H9 (cell line): ENCODE results near the gene PPP1R14C. TPM values are rescaled to one million over a fixed set of nuclear protein-coding genes. Genes with fewer than 3 reads are reported as not detected.

Source experiments
- DNase-seq: peaks from one replicate; pipeline ENCODE4 v3.0.0-alpha.2; 2017
- H2AFZ ChIP-seq: one replicate; pipeline ENCODE4 v1.6.1; 2013; ENCODE audit warnings: mild to moderate bottlenecking, low read length, control low read depth, moderate library complexity
- H2AK5ac ChIP-seq: 2 replicates; pipeline ENCODE4 v1.6.1; 2013; ENCODE audit warnings: low read length, control low read depth, mixed read lengths; ENCODE audit not compliant: insufficient read length
- H2BK120ac ChIP-seq: one replicate; pipeline ENCODE4 v1.6.1; 2013; ENCODE audit warnings: low read depth, mild to moderate bottlenecking, low read length, control low read depth, inconsistent platforms; ENCODE audit not compliant: poor library complexity, severe bottlenecking
- H2BK12ac ChIP-seq: 2 replicates; pipeline ENCODE4 v1.6.1; 2013; ENCODE audit warnings: low read length, control low read depth, mixed read lengths, low read depth; ENCODE audit not compliant: insufficient read length
- H2BK15ac ChIP-seq: 2 replicates; pipeline ENCODE4 v1.6.1; 2013; ENCODE audit warnings: low read depth, low read length, control low read depth
- H2BK20ac ChIP-seq: one replicate; pipeline ENCODE4 v1.6.1; 2013; ENCODE audit warnings: low read depth, mild to moderate bottlenecking, low read length, control low read depth, inconsistent platforms; ENCODE audit not compliant: poor library complexity, severe bottlenecking
- H2BK5ac ChIP-seq: 2 replicates; pipeline ENCODE4 v1.6.1; 2013; ENCODE audit warnings: low read length, control low read depth, mixed read lengths; ENCODE audit not compliant: insufficient read length
- H3K14ac ChIP-seq: 2 replicates; pipeline ENCODE4 v1.6.1; 2013; ENCODE audit warnings: low read length, control low read depth; ENCODE audit not compliant: insufficient read depth
- H3K18ac ChIP-seq: 2 replicates; pipeline ENCODE4 v1.6.1; 2013; ENCODE audit warnings: low read depth, mild to moderate bottlenecking, mixed read lengths, low read length, control low read depth; ENCODE audit not compliant: insufficient read length
- H3K23ac ChIP-seq: 2 replicates; pipeline ENCODE4 v1.6.1; 2013; ENCODE audit warnings: low read length, control low read depth, mixed read lengths, low read depth; ENCODE audit not compliant: insufficient read length
- H3K23me2 ChIP-seq: 2 replicates; pipeline ENCODE4 v1.6.1; 2013; ENCODE audit warnings: low read depth, mild to moderate bottlenecking, mixed read lengths, low read length, control low read depth; ENCODE audit not compliant: insufficient read length, poor library complexity, severe bottlenecking
- H3K27ac ChIP-seq: 2 replicates; pipeline ENCODE4 v1.5.1; 2013; ENCODE audit warnings: low read length, control low read depth, mixed read lengths, low read depth; ENCODE audit not compliant: insufficient read length
- H3K27me3 ChIP-seq: 2 replicates; pipeline ENCODE4 v1.6.1; 2013; ENCODE audit warnings: low read length, control low read depth, inconsistent platforms; ENCODE audit not compliant: insufficient read depth
- H3K4ac ChIP-seq: 2 replicates; pipeline ENCODE4 v1.6.1; 2013; ENCODE audit warnings: low read depth, mild to moderate bottlenecking, control low read depth, inconsistent platforms, low read length, moderate library complexity
- H3K4me1 ChIP-seq: 2 replicates; pipeline ENCODE4 v1.6.1; 2013; ENCODE audit warnings: low read length, control low read depth, inconsistent platforms; ENCODE audit not compliant: insufficient read depth
- H3K4me2 ChIP-seq: 2 replicates; pipeline ENCODE4 v1.6.1; 2013; ENCODE audit warnings: low read length, control low read depth, mixed read lengths; ENCODE audit not compliant: insufficient read length, insufficient read depth
- H3K56ac ChIP-seq: 2 replicates; pipeline ENCODE4 v1.6.1; 2013; ENCODE audit warnings: low read depth, mild to moderate bottlenecking, mixed read lengths, low read length, control low read depth; ENCODE audit not compliant: insufficient read length
- H3K79me1 ChIP-seq: 2 replicates; pipeline ENCODE4 v1.6.1; 2013; ENCODE audit warnings: low read depth, mild to moderate bottlenecking, moderate library complexity, low read length, control low read depth, inconsistent platforms; ENCODE audit not compliant: insufficient read depth, poor library complexity, severe bottlenecking
- H3K79me2 ChIP-seq: 2 replicates; pipeline ENCODE4 v1.6.1; 2013; ENCODE audit warnings: low read length, control low read depth, inconsistent platforms; ENCODE audit not compliant: insufficient read depth
- H3K9ac ChIP-seq: 2 replicates; pipeline ENCODE4 v1.6.1; 2013; ENCODE audit warnings: low read length, control low read depth, mixed read lengths; ENCODE audit not compliant: insufficient read length; ENCODE audit errors: extremely low read depth
- H3K9me3 ChIP-seq: one replicate; pipeline ENCODE4 v1.6.1; 2013; ENCODE audit warnings: low read depth, low read length, inconsistent platforms; ENCODE audit not compliant: control insufficient read depth
- H3T11ph ChIP-seq: one replicate; pipeline ENCODE4 v1.6.1; 2013; ENCODE audit warnings: mild to moderate bottlenecking, low read length, control low read depth, inconsistent platforms
- H4K20me1 ChIP-seq: one replicate; pipeline ENCODE4 v1.6.1; 2013; ENCODE audit not compliant: control insufficient read depth, insufficient read length, insufficient read depth
- H4K5ac ChIP-seq: 2 replicates; pipeline ENCODE4 v1.6.1; 2013; ENCODE audit warnings: low read depth, mild to moderate bottlenecking, mixed read lengths, low read length, control low read depth; ENCODE audit not compliant: insufficient read length
- H4K8ac ChIP-seq: replicated peaks from 2 replicates; pipeline ENCODE4 v1.6.1; 2013; ENCODE audit warnings: low read length, control low read depth, mixed read lengths, low read depth; ENCODE audit not compliant: insufficient read length
- H4K91ac ChIP-seq: 2 replicates; pipeline ENCODE4 v1.6.1; 2013; ENCODE audit warnings: low read depth, mild to moderate bottlenecking, moderate library complexity, mixed read lengths, low read length, control low read depth; ENCODE audit not compliant: insufficient read length
- H3K27ac Mint-ChIP-seq, 3 experiments: 2 replicates in 2 of 3; 3 replicates in 1 of 3; pipeline ENCODE4 v1.8.0; 2020 to 2021; ENCODE audit warnings: mixed read lengths in 3 of 3, mild to moderate bottlenecking in 1 of 3, moderate library complexity in 1 of 3
- H3K27me3 Mint-ChIP-seq: 2 replicates; pipeline ENCODE4 v1.8.0; 2021; ENCODE audit warnings: low read depth, mild to moderate bottlenecking, moderate library complexity, mixed read lengths
- H3K36me3 Mint-ChIP-seq, 3 experiments: 2 replicates in 2 of 3; 3 replicates in 1 of 3; pipeline ENCODE4 v1.8.0; 2020 to 2021; ENCODE audit warnings: low read depth in 3 of 3, mixed read lengths in 3 of 3; ENCODE audit not compliant: insufficient read depth in 1 of 3
- H3K4me1 Mint-ChIP-seq, 2 experiments: 2 replicates each; pipeline ENCODE4 v1.8.0; 2020; ENCODE audit warnings: mixed read lengths in 2 of 2
- H3K4me3 Mint-ChIP-seq, 2 experiments: 2 replicates in 1 of 2; 3 replicates in 1 of 2; pipeline ENCODE4 v1.8.0; 2020 to 2021; ENCODE audit warnings: mild to moderate bottlenecking in 2 of 2, mixed read lengths in 2 of 2, moderate library complexity in 1 of 2
- H3K9me3 Mint-ChIP-seq, 2 experiments: 2 replicates in 1 of 2; 3 replicates in 1 of 2; pipeline ENCODE4 v1.8.0; 2020; ENCODE audit warnings: mild to moderate bottlenecking in 2 of 2, mixed read lengths in 2 of 2, moderate library complexity in 1 of 2
- WGBS: extraction: QIAGEN DNeasy Blood & Tissue Kit; methylation state at CpG from one replicate; pipeline ENCODE4 v1.1.7; 2013; ENCODE audit warnings: missing lambda C conversion rate, low lambda C conversion rate, mixed read lengths; ENCODE audit not compliant: insufficient read length; ENCODE audit errors: extremely low coverage; 5-methylcytosine and 5-hydroxymethylcytosine counted together
- total RNA-seq: library from RNA; stranded (reverse); gene quantifications from 2 replicates; pipeline ENCODE4 v1.2.1, GENCODE V29; 2021
- TF ChIP-seq, protein P1 (sequence below): fragments of 200-600 bp; sonication (generic); conservative IDR thresholded peaks from 3 replicates; pipeline ENCODE4 v1.8.0; 2021; ENCODE audit warnings: antibody characterized with exemption, mild to moderate bottlenecking

The PPP1R14C gene
- total RNA-seq, 1 experiment from 2014 or later = 0.37 TPM

DNA sequence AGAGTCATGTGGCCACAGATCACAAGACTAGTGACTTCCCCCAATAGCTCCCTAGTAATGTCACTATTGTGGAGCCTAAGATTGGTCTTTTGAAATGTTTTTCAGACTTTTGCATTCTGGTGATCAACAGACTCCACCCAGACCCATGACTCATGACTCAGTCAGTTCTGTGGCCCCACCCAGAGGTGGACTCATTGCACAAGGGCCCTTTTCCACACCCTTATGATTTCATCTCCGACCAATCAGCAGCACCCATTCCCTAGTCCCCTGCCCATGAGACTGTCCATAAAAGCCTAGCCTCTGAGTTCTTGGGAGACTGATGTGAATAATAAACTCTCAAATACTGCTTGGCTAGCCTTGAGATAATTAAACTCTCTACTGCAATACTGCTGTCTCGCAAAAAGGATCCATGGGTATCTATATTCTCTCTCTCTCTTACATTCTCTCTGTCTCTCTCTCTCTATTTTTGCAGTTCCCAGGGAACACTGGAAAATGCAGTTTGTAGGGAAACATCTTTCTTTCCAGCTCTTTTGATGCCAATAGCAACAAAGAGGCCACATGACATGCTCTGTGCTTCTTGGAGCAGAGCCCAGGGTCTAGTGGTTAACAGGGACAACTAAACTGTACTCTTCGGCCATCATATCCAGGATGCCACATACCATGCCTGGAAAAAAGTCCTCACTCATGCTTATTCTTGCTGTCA lies 154.6 kb downstream of the PPP1R14C start:
- H3K4me1 ChIP-seq = no peaks in the 10 kb centered on the region
- no peaks in the 10 kb centered on the region for H4K20me1 ChIP-seq
- no peak overlapping the region for H2AFZ ChIP-seq
- H3K9me3 Mint-ChIP-seq = peaks cover 19 to 28% of the 10 kb centered on the region in 2 experiments
- H3K4ac ChIP-seq = no peak overlapping the region
- no peak overlapping the region for H4K91ac ChIP-seq
- H3K79me1 ChIP-seq = no peaks in the 10 kb centered on the region
- no peak overlapping the region for H4K8ac ChIP-seq
- no peaks in the 10 kb centered on the region for H3K27me3 ChIP-seq
- peaks cover 13% of the 10 kb centered on the region for H3K9me3 ChIP-seq
- no peak overlapping the region for H4K5ac ChIP-seq
- H3K23ac ChIP-seq = no peak overlapping the region
- no peak overlapping the region for H3K4me2 ChIP-seq
- H3K18ac ChIP-seq = no peak overlapping the region
- no peaks in the 10 kb centered on the region for H3K4me1 Mint-ChIP-seq
- H2BK20ac ChIP-seq = no peak overlapping the region
- no peak overlapping the region for H2BK5ac ChIP-seq
- H2BK12ac ChIP-seq = no peak overlapping the region
- no peak overlapping the region for H3K56ac ChIP-seq
- no peak overlapping the region for H3K27ac ChIP-seq
- TF ChIP-seq, protein P1, sequence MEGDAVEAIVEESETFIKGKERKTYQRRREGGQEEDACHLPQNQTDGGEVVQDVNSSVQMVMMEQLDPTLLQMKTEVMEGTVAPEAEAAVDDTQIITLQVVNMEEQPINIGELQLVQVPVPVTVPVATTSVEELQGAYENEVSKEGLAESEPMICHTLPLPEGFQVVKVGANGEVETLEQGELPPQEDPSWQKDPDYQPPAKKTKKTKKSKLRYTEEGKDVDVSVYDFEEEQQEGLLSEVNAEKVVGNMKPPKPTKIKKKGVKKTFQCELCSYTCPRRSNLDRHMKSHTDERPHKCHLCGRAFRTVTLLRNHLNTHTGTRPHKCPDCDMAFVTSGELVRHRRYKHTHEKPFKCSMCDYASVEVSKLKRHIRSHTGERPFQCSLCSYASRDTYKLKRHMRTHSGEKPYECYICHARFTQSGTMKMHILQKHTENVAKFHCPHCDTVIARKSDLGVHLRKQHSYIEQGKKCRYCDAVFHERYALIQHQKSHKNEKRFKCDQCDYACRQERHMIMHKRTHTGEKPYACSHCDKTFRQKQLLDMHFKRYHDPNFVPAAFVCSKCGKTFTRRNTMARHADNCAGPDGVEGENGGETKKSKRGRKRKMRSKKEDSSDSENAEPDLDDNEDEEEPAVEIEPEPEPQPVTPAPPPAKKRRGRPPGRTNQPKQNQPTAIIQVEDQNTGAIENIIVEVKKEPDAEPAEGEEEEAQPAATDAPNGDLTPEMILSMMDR = no peak
- no peaks in the 10 kb centered on the region for H3K23me2 ChIP-seq
- no peak overlapping the region for H3K4me3 Mint-ChIP-seq
- H3K14ac ChIP-seq = no peak overlapping the region
- H3K79me2 ChIP-seq = no peaks in the 10 kb centered on the region
- H3K36me3 Mint-ChIP-seq = peaks cover 8 to 19% (median 8%) of the 10 kb centered on the region in 3 experiments
- H3K27ac Mint-ChIP-seq = no peak overlapping the region
- no peak overlapping the region for H2AK5ac ChIP-seq
- no peak overlapping the region for H3T11ph ChIP-seq
- no peak overlapping the region for H2BK15ac ChIP-seq
- no peak for DNase-seq
- peaks cover 6% of the 10 kb centered on the region for H3K27me3 Mint-ChIP-seq
- WGBS = no CpG with 5 or more reads among the region's 3 CpGs
- no peak overlapping the region for H2BK120ac ChIP-seq
- no peak overlapping the region for H3K9ac ChIP-seq
